Panc1 (cell line): ENCODE measurements around the gene TFDP1. TPM values are rescaled to one million over a fixed set of nuclear protein-coding genes. Genes with fewer than 3 reads are reported as not detected.

Source experiments
- ATAC-seq: fragments of 200-7000 bp; cut with Tn5 transposase; 2 replicates; pipeline ENCODE4 v1.9.1; 2020; ENCODE audit warnings: mild to moderate bottlenecking, moderate library complexity
- BruUV-seq: library from RNA; stranded (reverse); fragments of 400-500 nt; replicated peaks from 2 replicates; lab custom pipeline; 2021; lab: Mats Ljungman, UMichigan
- CTCF ChIA-PET: fragments of 300-600 bp; sonication (Branson Sonifier 250); formaldehyde crosslinking; loops from one replicate; lab custom pipeline; 2022; ENCODE audit warnings: antibody characterized with exemption; lab: Charles Lee
- POLR2A ChIA-PET: fragments of 300-600 bp; sonication (Branson Sonifier 250); formaldehyde crosslinking; loops from one replicate; lab custom pipeline; 2022; ENCODE audit warnings: antibody characterized with exemption; lab: Charles Lee
- DNase-seq: peaks from one replicate; pipeline ENCODE4 v3.0.0-alpha.2; 2010; ENCODE audit warnings: low read depth, low spot score
- H3K27ac ChIP-seq: 2 replicates; pipeline ENCODE4 v1.5.1; 2011; ENCODE audit warnings: mild to moderate bottlenecking, low read length, inconsistent platforms
- H3K27me3 ChIP-seq: fragments of 200-500 bp; sonication (Bioruptor generic); 2 replicates; pipeline ENCODE4 v1.6.0; 2014; ENCODE audit warnings: low read length, inconsistent platforms; ENCODE audit not compliant: control insufficient read depth, insufficient read depth
- H3K36me3 ChIP-seq: fragments of 200-500 bp; sonication (Bioruptor generic); 2 replicates; pipeline ENCODE4 v1.5.1; 2014; ENCODE audit warnings: inconsistent platforms, mild to moderate bottlenecking, low read length, moderate library complexity; ENCODE audit not compliant: control insufficient read depth, insufficient read depth
- H3K4me1 ChIP-seq: 2 replicates; pipeline ENCODE4 v1.5.1; 2011; ENCODE audit warnings: inconsistent platforms, mild to moderate bottlenecking, low read length, moderate library complexity; ENCODE audit not compliant: control insufficient read depth, insufficient read depth
- H3K4me3 ChIP-seq, 2 experiments: 2 replicates each; pipeline ENCODE4 v1.5.1; 2011 to 2012; ENCODE audit warnings: low read depth in 2 of 2, low read length in 2 of 2, mild to moderate bottlenecking in 2 of 2, inconsistent platforms in 1 of 2, moderate library complexity in 1 of 2
- H3K9me3 ChIP-seq: fragments of 200-500 bp; sonication (Bioruptor generic); 2 replicates; pipeline ENCODE4 v1.5.1; 2014; ENCODE audit warnings: low read depth, mild to moderate bottlenecking, inconsistent platforms, low read length, moderate library complexity; ENCODE audit not compliant: control insufficient read depth, insufficient read depth
- POLR2AphosphoS5 ChIP-seq: IDR thresholded peaks from 2 replicates; pipeline ENCODE4 v1.6.1; 2012; ENCODE audit warnings: mild to moderate bottlenecking, low read depth, low read length, moderate library complexity
- SIN3A ChIP-seq: IDR thresholded peaks from 2 replicates; pipeline ENCODE4 v1.6.1; 2012; ENCODE audit warnings: low read depth, mild to moderate bottlenecking, low read length, moderate library complexity, borderline replicate concordance; ENCODE audit not compliant: insufficient read depth
- TCF7L2 ChIP-seq: IDR thresholded peaks from 2 replicates; pipeline ENCODE4 v1.6.1; 2011; ENCODE audit warnings: mild to moderate bottlenecking, low read depth, low read length, inconsistent platforms
- in situ Hi-C: cut with HindIII; loops from 2 replicates; pipeline ENCODE4 v1.10.0; 2016; ENCODE audit warnings: low sequenced_read_pairs, low pct_unique_long_range_greater_than_20kb
- intact Hi-C: fragments of 100-400 bp; cut with micrococcal nuclease; formaldehyde crosslinking; loops from one replicate; pipeline ENCODE4 v1.10.0; 2022; ENCODE audit not compliant: unreplicated experiment
- total RNA-seq: library from RNA; stranded (reverse); gene quantifications from one replicate; pipeline ENCODE4 v1.2.1, GENCODE V29; 2021; ENCODE audit not compliant: unreplicated experiment
- TF ChIP-seq, protein P1 (sequence below), 2 experiments: IDR thresholded peaks; 2 replicates each; pipeline ENCODE4 v1.6.1; 2011 to 2012; ENCODE audit warnings: low read depth in 2 of 2, control low read depth in 1 of 2, low read length in 1 of 2, mild to moderate bottlenecking in 1 of 2, moderate library complexity in 1 of 2; ENCODE audit not compliant: insufficient read depth in 1 of 2
- TF ChIP-seq, protein P2 (sequence below): fragments of 450-650 bp; IDR thresholded peaks from 2 replicates; pipeline ENCODE4 v1.5.1; 2017; ENCODE audit warnings: mild to moderate bottlenecking

The TFDP1 gene
- total RNA-seq, 1 experiment from 2014 or later = 91.6 TPM

DNA sequence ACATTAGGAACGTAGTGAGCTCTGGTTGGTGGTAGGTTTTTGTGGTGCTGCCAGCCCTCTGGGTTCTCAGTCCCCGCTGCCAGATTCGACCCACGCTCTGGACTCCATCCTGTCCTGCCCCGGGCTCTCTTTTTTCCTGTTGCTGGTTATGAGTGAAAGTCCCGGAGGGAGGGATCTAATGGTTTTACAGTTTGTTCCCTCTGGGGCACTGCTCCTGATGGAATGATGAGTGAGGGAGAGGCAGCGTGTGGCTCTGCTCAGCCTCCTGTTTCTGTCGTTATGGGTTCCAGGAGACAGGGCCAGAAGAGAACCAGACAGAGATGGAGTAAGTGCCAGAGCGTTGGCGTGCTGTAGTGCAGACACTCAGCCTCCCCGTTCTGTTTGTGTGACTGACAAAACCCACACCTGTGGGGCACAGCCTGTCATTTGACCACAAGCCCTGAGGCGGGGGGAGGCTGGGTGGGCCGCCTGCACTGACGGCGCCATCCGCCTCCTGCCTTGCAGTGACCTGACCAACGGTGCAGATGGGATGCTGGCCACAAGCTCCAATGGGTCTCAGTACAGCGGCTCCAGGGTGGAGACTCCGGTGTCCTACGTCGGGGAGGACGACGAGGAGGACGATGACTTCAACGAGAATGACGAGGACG, 55.2 kb downstream of the TFDP1 start:
- ATAC-seq (no peak), DNase-seq (no peak)
- Histone ChIP-seq H3K36me3 (peaks cover 3% of the 10 kb centered on the region; the same call in 1 of the 2 replicates), H3K4me3 (no peak overlapping the region), H3K27ac (no peak overlapping the region), H3K9me3 (no peaks in the 10 kb centered on the region), H3K27me3 (no peaks in the 10 kb centered on the region), H3K4me1 (peaks cover 4% of the 10 kb centered on the region; the same call in 1 of the 2 replicates)
- ChIA-PET POLR2A (no interaction called here), CTCF (no interaction called here)
- intact Hi-C loops (no loop called here), in situ Hi-C loops (no loop called here)
- TF ChIP-seq SIN3A (no peak), POLR2AphosphoS5 (no peak), TCF7L2 (no peak)
- TF ChIP-seq, protein P1, sequence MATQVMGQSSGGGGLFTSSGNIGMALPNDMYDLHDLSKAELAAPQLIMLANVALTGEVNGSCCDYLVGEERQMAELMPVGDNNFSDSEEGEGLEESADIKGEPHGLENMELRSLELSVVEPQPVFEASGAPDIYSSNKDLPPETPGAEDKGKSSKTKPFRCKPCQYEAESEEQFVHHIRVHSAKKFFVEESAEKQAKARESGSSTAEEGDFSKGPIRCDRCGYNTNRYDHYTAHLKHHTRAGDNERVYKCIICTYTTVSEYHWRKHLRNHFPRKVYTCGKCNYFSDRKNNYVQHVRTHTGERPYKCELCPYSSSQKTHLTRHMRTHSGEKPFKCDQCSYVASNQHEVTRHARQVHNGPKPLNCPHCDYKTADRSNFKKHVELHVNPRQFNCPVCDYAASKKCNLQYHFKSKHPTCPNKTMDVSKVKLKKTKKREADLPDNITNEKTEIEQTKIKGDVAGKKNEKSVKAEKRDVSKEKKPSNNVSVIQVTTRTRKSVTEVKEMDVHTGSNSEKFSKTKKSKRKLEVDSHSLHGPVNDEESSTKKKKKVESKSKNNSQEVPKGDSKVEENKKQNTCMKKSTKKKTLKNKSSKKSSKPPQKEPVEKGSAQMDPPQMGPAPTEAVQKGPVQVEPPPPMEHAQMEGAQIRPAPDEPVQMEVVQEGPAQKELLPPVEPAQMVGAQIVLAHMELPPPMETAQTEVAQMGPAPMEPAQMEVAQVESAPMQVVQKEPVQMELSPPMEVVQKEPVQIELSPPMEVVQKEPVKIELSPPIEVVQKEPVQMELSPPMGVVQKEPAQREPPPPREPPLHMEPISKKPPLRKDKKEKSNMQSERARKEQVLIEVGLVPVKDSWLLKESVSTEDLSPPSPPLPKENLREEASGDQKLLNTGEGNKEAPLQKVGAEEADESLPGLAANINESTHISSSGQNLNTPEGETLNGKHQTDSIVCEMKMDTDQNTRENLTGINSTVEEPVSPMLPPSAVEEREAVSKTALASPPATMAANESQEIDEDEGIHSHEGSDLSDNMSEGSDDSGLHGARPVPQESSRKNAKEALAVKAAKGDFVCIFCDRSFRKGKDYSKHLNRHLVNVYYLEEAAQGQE (IDR thresholded peaks at IDR 0.05; ENCODE audit: insufficient read depth in 1 of 2, low read depth in 2 of 2, low read length in 1 of 2) = no peak
- TF ChIP-seq, protein P2, sequence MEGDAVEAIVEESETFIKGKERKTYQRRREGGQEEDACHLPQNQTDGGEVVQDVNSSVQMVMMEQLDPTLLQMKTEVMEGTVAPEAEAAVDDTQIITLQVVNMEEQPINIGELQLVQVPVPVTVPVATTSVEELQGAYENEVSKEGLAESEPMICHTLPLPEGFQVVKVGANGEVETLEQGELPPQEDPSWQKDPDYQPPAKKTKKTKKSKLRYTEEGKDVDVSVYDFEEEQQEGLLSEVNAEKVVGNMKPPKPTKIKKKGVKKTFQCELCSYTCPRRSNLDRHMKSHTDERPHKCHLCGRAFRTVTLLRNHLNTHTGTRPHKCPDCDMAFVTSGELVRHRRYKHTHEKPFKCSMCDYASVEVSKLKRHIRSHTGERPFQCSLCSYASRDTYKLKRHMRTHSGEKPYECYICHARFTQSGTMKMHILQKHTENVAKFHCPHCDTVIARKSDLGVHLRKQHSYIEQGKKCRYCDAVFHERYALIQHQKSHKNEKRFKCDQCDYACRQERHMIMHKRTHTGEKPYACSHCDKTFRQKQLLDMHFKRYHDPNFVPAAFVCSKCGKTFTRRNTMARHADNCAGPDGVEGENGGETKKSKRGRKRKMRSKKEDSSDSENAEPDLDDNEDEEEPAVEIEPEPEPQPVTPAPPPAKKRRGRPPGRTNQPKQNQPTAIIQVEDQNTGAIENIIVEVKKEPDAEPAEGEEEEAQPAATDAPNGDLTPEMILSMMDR = no peak
- no TSS peak for BruUV-seq

DNA sequence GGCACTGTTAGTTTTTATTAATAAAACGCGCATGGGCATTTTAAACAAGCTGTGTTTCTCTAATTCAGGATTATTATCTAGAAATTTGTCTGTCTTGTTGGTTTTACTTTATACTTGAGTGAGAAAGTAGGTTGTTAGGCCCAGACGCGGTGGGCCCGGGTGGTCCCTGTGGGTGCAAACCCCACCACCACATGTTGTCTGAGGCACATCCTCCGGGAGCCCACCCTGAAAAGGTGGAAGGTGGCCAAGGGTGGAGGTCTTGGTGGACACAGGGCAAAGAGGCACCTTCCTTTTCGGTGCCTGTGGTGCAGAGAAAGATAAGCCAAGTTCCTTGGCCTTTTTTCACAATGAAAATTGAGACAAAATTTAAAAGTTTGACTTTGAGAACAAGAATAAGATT, 56.9 kb downstream of the TFDP1 start:
- no peak for DNase-seq
- H3K9me3 ChIP-seq = no peaks in the 10 kb centered on the region
- BruUV-seq = no TSS peak
- POLR2A ChIA-PET = no interaction called here
- CTCF ChIA-PET = no interaction called here
- H3K4me1 ChIP-seq = peaks cover 4% of the 10 kb centered on the region; the same call in 1 of the 2 replicates
- H3K36me3 ChIP-seq = peaks cover 3% of the 10 kb centered on the region; the same call in 1 of the 2 replicates
- H3K27ac ChIP-seq = no peak overlapping the region
- TF ChIP-seq, protein P2 = no peak
- TF ChIP-seq POLR2AphosphoS5 (no peak), TCF7L2 (no peak), SIN3A (no peak)
- TF ChIP-seq, protein P1 (IDR thresholded peaks at IDR 0.05; ENCODE audit: insufficient read depth in 1 of 2, low read depth in 2 of 2, low read length in 1 of 2) = no peak
- H3K4me3 ChIP-seq = no peak overlapping the region
- no peak for ATAC-seq
- no peaks in the 10 kb centered on the region for H3K27me3 ChIP-seq
- intact Hi-C loops = no loop called here
- in situ Hi-C loops = no loop called here
